NCI-H1694 (cell line): ENCODE measurements around the gene CDH8.

Source experiments
- DNase-seq: peaks from one replicate; lab custom pipeline; 2025; lab: John Stamatoyannopoulos, UW

CDH8 gene

GRCh38 chr16:61616088-61616487 lies 420.1 kb downstream of the CDH8 start:
- no peak for DNase-seq

GRCh38 chr16:61611847-61612491 lies 424.3 kb downstream of the CDH8 start:
- no peak for DNase-seq

GRCh38 chr16:61606581-61606980 lies 429.7 kb downstream of the CDH8 start:
- DNase-seq = no peak
